ENCODE results near the gene ZNRF2.
"Not testable (repeated sequence)": the region's sequence is repeated elsewhere in the genome, so short reads cannot be mapped to it uniquely, and the experiment has no call there.

The ZNRF2 gene

GRCh38 chr7:30281263-30281662 is 3.1 kb upstream of the ZNRF2 start:
- H3K4me3 ChIP-seq (ENCODE audit: low read depth, low read length), result no peak overlapping the region
- no peak for TF ChIP-seq CTCF (IDR thresholded peaks at IDR 0.05; ENCODE audit: low read depth, low read length)

GRCh38 chr7:30281791-30282190 is 2.6 kb upstream of the ZNRF2 start:
- H3K4me3 ChIP-seq (ENCODE audit: low read depth, low read length), result no peak overlapping the region
- TF ChIP-seq CTCF (IDR thresholded peaks at IDR 0.05; ENCODE audit: low read depth, low read length), result no peak

GRCh38 chr7:30282735-30283134 is 1.7 kb upstream of the ZNRF2 start:
- H3K4me3 ChIP-seq (ENCODE audit: low read depth, low read length), result no peak overlapping the region
- TF ChIP-seq CTCF (IDR thresholded peaks at IDR 0.05; ENCODE audit: low read depth, low read length), result no peak

GRCh38 chr7:30285067-30285535 is 704 bp downstream of the ZNRF2 start:
- H3K4me3 ChIP-seq (ENCODE audit: low read depth, low read length), result peak overlapping the region; percentile 62
- no peak for TF ChIP-seq CTCF (IDR thresholded peaks at IDR 0.05; ENCODE audit: low read depth, low read length)

GRCh38 chr7:30285536-30286284 is 1.3 kb downstream of the ZNRF2 start:
- H3K4me3 ChIP-seq (ENCODE audit: low read depth, low read length), result peak overlapping the region; percentile 62
- TF ChIP-seq CTCF (IDR thresholded peaks at IDR 0.05; ENCODE audit: low read depth, low read length), result no peak

- TF ChIP-seq CTCF (IDR thresholded peaks at IDR 0.05; ENCODE audit: low read depth, low read length), result no peak
- no peak overlapping the region for H3K4me3 ChIP-seq (ENCODE audit: low read depth, low read length)
Measured at GRCh38 chr7:30286749-30287148, 2.4 kb downstream of the ZNRF2 start.

- H3K4me3 ChIP-seq (ENCODE audit: low read depth, low read length), result not testable (repeated sequence)
Measured at GRCh38 chr7:30287625-30288024, 3.2 kb downstream of the ZNRF2 start.

- not testable (repeated sequence) for H3K4me3 ChIP-seq (ENCODE audit: low read depth, low read length)
Measured at GRCh38 chr7:30289634-30290033, 5.2 kb downstream of the ZNRF2 start.

GRCh38 chr7:30290317-30290716 is 5.9 kb downstream of the ZNRF2 start:
- not testable (repeated sequence) for H3K4me3 ChIP-seq (ENCODE audit: low read depth, low read length)

GRCh38 chr7:30292416-30293038 is 8.1 kb downstream of the ZNRF2 start:
- not testable (repeated sequence) for H3K4me3 ChIP-seq (ENCODE audit: low read depth, low read length)

GRCh38 chr7:30296304-30296703 is 11.9 kb downstream of the ZNRF2 start:
- not testable (repeated sequence) for H3K4me3 ChIP-seq (ENCODE audit: low read depth, low read length)

GRCh38 chr7:30297499-30297898 is 13.1 kb downstream of the ZNRF2 start:
- H3K4me3 ChIP-seq (ENCODE audit: low read depth, low read length), result not testable (repeated sequence)

- H3K4me3 ChIP-seq (ENCODE audit: low read depth, low read length), result not testable (repeated sequence)
Measured at GRCh38 chr7:30298409-30298808, 14.0 kb downstream of the ZNRF2 start.

Measured in WI38 (cell line).